ENCODE data around the gene TUT1.

The TUT1 gene

DNA sequence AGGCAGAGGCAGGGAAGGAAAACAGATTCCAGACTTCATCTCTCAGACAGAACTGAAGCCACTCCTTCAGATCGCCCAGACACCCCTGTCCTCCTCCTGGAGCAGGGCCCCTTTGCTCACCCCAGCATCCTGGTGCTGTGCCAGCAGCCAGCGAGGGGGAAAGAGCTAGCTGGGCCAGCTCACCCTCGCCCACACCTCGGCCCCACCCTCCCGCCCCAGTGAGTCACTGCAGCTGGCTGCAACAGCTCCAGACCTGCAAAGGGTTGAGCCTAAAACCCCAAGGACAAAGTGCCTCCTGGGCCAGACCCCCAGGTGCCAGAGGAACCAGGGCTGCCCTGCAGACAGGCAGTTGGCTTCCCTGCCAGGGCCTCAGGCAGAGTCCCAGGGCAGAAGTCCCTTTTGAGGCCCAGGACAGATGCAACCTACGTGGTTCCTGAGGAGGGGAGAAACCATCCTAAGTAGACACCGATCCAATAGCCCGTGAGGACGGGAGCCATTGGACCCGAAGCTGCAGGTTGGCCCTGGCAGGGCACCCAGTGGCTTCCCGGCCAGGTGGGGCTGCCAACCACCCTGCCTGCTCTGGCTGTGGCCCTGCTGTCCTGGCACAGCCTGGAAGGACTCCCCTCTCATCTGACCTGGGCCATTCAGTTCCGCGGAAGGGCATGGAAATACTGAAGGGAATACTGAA is 51.9 kb downstream of the TUT1 start:
- no peak for DNase-seq

DNA sequence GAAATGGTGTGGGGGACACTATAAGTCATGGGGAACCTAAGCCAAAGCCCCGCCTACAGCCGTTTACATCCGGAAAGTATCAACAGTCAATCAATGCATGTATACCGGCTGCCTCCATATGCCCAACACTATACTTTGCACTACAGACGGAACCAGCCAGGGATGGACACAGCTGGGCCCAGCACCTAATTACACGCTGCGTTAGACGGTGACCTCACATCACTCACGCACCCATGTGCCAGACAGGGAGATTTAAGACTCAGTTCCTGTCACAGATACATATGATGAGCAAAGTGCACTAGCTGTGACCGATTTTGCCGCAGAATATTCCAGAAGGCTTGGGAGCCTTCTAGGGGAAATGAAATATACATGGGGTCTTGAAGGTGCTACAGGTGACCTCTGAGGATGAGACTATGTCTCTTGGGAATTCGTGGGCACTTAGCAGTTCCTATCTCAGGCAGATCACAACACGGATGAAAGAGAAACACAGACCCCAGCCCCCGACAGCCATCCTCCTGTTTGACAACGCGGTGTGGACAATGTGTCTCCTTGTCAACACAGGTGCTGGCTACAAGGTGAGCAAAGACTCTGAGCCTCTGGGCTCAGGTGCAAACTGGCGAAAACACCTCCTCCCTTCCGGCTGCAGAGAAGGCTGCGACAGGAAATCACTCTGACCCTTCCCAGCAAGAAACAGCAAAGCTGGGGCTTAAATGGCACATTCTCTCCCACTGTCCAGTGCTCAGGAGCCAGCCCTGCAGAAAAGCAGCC is 52.7 kb downstream of the TUT1 start:
- DNase-seq = no peak

DNA sequence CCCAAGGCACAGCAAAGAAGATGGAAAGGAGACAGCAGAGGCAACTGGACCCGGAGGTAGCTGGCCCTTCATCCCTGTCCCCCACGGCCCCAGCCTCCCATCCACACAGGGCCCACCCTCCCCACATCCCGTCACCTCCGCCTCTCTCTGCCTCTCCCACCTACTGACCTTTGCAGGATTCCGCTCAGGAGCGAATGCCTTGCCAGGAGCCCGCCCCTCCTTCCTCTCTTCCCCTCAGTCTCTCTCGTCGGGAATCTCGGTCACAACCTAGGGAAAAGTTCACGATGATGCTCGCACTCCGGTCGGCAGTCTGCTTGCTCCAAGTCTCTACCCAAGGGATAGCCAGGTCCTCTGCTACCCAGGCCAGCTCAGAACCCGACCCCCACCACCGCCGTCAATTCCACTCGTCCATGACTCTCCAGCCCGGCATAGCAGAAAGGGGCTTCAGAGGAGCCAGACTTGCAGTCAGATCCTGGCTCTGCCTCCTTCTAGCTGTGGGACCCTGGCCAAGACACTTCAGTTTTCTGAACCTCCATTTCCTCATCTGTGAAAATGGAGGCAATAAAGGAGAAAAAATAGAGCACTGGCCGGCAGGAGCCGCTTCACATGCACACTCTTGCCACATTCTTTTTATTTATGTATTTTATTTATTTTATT is 54.9 kb downstream of the TUT1 start:
- DNase-seq = no peak

DNA sequence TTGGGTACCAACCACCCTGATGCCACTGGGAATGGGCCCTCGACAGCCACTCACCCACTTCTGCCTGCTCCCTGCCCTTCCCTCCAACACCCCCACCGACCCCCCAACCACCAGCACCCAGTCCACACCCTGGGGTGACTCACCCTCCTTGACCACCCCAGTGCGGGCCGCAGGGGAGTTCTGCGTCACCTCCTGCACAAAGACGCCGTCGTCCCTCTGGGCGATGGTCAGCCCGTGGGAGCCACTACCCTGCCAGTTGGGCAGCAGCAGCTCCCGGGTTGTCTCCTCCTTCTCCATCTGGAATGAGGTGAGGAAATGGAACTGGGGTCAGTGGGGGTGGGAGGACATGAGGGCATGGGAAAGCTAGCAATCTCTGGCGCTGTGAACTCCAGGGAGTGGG is 55.5 kb downstream of the TUT1 start:
- no peak for DNase-seq

DNA sequence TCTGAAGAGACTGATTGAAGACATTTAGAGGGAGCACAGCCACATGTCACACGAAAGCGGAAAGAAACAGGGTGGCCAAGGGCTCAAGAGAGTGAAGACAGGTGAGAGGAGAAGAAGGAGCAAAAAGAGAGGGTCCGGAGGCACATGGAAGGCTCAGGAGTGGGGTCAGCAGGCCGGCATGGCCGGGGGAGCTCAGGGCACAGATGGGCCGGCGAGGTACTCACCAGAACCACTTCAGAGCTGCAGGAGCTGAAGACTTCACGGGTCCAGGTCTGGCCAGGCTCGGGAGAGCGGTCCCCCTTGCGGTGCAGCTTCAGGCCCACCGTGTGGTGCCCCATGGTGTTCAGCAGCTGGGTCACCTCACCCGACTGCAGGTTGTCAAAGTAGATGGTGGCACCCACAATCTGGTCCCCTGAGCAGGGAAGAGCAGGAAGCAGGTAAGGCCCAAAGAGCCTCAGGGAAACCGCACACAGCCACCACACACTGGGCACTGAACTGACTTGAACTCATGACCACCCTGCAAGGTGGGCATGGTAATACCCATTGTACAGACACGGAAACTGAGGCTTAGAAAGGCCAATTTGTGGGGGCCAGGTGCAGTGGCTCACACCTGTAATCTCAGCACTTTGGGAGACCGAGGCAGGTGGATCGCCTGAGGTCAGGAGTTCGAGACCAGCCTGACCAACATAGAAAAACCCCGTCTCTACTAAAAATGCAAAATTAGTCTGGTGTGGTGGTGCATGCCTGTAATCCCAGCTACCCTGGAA is 56.4 kb downstream of the TUT1 start:
- DNase-seq = no peak

DNA sequence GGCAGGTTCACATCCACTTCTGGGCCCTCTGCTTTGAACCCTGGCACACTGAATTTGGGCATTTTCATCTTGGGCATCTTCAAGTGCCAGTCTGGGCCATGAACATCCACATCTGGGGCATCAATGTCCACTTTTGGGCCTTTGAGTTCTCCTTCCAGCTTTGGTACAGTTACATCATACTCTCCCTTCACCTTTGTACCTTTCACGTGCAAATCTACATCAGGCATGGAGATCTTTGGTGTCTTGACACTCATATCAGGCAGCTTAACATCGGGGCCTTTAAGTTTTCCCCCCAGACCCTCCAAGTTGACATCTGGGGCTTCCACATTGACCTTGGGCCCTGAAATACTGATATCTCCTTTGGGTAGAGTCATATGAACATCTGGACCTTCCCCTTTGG is 59.2 kb downstream of the TUT1 start:
- DNase-seq = no peak
